Astrocyte of the cerebellum (primary cell): ENCODE data around the gene ANXA6.
"Not testable (repeated sequence)": the region's sequence is repeated elsewhere in the genome, so short reads cannot be mapped to it uniquely, and the experiment has no call there.

ENCODE experiments used
- DNase-seq: peaks from one replicate; pipeline ENCODE4 v3.0.0-alpha.2; 2011; ENCODE audit warnings: low read depth
- H3K4me3 ChIP-seq: 2 replicates; pipeline ENCODE4 v1.5.1; 2011; ENCODE audit warnings: mild to moderate bottlenecking, low read depth, low read length, moderate library complexity
- CTCF ChIP-seq: IDR thresholded peaks from 2 replicates; pipeline ENCODE4 v1.5.1; 2012; ENCODE audit warnings: low read length, low read depth, moderate library complexity, mild to moderate bottlenecking; ENCODE audit errors: missing control alignments
- in situ Hi-C: cut with HindIII; loops from 2 replicates; pipeline ENCODE4 v1.10.0; 2017; ENCODE audit warnings: low sequenced_read_pairs

ANXA6 gene

GRCh38 chr5:151198861-151199260, 41.3 kb upstream of the ANXA6 start:
- no peak for DNase-seq
- in situ Hi-C loops = no loop called here
- H3K4me3 ChIP-seq = no peak overlapping the region
- TF ChIP-seq CTCF = no peak

- not testable (repeated sequence) for H3K4me3 ChIP-seq, DNase-seq
These were observed 39.7 kb upstream of the ANXA6 start for GRCh38 chr5:151197291-151197600.

GRCh38 chr5:151196556-151197290, 39.1 kb upstream of the ANXA6 start:
- H3K4me3 ChIP-seq = no peak overlapping the region
- no peak for TF ChIP-seq CTCF
- no peak for DNase-seq
- in situ Hi-C loops = no loop called here

More at GRCh38 chr5:151197291-151197600, 39.7 kb upstream of the ANXA6 start:
- in situ Hi-C loops = not testable (repeated sequence)

DNA sequence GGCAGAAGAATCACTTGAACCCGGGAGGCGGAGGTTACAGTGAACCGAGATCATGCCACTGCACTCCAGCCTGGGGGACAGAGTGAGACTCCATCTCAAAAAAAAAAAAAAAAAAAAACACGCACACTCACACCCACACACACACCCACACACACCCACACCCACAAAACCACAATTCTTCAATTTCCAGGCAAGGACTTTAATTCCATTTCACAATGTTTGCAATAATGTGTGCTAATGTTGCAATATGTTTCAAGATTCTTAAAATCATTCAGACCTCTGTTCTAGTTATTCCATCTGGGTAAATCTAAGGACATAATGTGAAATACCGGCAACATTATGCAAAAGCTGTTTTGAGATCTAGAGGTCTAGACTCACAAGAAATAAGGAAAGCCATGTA, 38.0 kb upstream of the ANXA6 start:
- in situ Hi-C loops = no loop called here
- no peak for TF ChIP-seq CTCF
- DNase-seq = no peak
- no peak overlapping the region for H3K4me3 ChIP-seq

GRCh38 chr5:151192626-151193025, 35.0 kb upstream of the ANXA6 start:
- DNase-seq = no peak
- no peak overlapping the region for H3K4me3 ChIP-seq
- no peak for TF ChIP-seq CTCF
- in situ Hi-C loops = no loop called here

DNA sequence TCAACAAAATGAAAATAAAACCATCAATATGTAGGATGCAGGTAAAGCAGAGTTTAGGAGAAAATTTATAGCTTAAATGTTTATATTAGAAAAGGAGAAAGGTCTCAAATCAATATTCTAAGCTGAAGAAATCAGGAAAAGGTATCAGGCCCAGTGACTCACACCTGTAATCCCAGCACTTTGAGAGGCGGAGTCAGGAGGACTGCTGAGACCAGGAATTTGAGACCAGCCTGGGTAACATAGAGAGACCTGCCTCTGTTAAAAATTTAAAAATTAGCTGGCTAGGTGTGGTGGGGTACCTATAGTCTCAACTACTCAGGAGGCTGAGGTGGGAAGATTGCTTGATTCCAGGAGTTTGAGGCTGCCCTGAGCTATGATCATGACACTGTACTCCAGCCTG, 34.1 kb upstream of the ANXA6 start:
- TF ChIP-seq CTCF = no peak
- no peak for DNase-seq
- in situ Hi-C loops = no loop called here
- no peak overlapping the region for H3K4me3 ChIP-seq

DNA sequence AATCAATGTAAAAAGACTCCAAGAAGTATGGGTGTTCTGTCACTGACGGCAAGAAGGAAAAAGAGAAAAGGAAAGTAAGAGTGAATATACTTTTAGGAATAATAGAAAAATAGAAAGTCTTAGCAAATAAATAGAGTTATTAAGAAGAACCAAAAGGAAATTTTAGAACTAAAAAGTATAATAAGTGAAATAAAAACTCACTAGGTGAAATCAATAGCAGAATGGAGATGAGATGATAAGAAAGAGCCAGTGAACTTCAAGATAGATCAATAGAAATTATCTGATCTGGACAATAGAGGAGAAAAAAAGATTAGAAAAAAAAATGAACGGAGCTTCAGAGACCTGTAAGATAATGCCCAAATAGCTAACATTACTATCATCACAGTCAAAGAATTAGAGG, 31.6 kb upstream of the ANXA6 start:
- no peak for DNase-seq
- H3K4me3 ChIP-seq = no peak overlapping the region
- in situ Hi-C loops = no loop called here
- TF ChIP-seq CTCF = no peak
